NCI-H69 (cell line): ENCODE measurements around the gene OR4D1.

Experiments
- DNase-seq: peaks from one replicate; lab custom pipeline; 2025; lab: John Stamatoyannopoulos, UW

OR4D1 gene

DNA sequence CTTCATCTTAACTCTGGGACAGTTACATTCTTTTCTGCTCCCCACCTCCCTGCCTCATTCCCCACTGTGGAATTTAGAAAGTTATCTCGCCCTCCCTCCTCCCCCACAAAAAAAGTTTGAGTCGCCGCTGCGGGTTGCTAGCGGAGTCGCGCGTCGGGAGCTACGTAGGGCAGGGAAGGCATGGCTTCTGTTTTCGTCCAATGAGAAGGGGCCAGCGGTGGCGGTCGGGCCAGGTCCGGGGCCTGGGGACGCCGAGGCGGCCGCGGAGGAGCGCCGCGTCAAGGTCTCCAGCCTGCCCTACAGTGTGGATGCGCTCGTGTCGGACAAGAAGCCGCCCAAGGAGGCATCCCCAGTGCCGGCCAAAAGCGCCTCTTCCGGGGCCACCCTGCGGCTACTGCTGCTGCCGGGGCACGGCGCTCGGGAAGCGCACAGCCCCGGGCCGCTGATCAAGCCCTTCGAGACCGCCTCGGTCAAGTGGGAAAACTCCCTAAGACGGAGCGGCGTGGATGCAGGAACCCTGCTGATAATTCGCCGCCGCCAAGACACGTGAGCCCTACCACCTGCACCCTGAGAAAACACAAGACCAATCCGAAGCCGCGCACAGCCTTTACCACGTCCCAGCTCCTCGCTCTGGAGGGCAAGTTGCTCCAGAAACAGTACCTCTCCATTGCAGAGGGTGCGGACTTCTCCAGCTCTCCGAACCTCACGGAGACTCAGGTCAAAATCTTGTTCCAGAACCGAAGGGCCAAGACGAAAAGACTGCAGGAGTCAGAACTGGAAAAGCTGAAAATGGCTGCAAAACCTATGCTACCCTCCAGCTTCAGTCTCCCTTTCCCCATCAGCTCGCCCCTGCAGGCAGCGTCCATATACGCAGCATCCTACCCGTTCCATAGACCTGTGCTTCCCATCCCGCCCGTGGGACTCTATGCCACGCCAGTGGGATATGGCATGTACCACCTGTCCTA lies 8.9 kb downstream of the OR4D1 start:
- peak; percentile 26 for DNase-seq

DNA sequence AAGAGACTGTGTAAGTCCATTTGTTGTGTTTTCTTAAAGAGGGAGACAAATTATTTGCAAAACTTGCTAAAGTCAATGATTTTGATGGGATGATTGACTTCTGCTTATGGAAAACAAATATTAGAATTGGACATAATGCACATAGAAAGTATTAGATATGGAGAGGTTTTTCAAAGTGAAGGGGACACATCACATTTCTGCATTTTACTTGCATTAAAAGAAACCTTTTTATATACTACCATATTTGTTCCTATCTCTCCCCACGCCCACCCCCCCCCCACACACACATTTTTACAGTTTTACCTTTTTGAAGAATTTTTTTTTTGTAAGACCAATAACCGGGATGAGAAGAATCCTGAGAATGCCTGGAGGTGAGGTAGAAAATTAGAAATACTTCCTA lies 10.0 kb downstream of the OR4D1 start:
- no peak for DNase-seq

DNA sequence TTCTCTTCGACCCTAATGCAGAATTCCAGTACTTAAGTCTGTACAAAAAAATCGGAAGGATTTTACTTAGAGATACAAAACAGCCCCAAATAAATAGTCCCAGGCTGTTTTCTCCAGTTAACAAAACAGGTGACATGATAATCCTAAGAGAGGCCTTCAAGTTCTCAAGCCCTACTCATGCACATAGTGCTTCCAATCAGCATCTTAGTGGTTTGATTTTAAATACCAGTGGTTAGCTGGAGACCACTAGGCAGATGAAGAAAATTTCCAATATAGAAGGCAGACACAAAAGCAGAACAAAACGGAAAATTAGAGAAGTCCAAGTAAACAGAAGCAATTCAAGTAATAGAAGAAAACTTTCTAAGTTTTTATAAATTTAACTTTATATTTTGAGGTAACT lies 13.4 kb downstream of the OR4D1 start:
- no peak for DNase-seq

DNA sequence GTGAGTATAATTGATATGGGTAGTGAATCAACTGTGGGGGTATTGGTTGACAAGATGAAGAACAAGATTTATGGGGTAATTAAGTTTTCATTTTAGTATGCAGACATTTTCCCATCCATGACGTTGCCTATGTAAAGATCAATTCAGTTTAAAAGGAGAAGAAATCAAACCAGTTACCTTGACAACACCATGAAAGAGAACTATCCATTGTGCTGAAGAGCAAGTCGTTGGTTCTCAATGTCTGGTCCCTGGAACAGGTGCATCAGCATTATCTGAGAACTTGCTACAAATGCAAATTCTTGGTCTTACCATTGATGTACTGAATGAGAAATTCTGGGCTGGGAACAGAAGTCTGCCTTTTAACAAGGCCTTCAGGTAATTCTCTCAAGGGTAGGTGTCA lies 17.8 kb downstream of the OR4D1 start:
- DNase-seq: no peak

DNA sequence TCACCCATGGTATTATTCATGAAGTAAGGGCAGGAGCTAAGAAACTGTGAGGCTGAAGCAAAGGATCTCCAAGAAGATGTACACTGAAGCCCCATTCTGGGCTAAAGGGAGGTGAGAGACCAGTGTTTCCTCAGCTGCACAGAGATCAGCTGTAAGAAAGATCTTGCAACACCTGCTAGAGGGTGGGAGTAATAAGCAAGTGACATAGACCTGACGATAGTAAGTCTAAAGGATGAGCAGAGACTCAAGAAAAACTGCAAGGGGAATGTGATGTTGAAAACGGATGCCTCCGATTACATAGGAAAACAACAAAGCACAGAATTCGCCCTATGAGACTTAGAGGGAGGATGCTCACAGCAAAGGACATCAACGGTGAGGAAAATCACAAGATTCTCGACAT lies 18.5 kb downstream of the OR4D1 start, which contains the start of gene OR4D2:
Gene OR4D2, plus strand, starts transcription at position 301 of the 400 bp plus-strand sequence. CDS start 2,674 bp downstream, outside the sequence.
- DNase-seq: no peak

DNA sequence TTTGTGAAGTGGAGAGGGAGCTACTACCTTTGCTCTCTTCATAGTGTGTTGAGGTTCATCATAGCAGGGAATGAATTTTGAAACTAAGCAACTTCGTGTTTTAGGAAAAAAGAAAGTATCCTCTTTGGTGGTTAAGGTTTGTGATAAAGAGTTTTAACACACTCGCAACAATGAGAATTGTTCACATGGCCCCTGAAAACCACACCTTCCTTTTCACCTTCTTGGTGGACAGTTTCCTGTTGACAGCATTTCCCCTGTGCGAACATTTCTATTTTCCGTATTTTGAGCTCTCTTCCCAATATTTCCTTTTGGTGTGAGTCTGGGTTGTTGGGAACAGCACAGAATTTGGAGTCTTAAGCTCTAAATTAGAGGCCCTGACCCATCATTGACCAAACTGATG lies 22.4 kb downstream of the OR4D1 start:
- no peak for DNase-seq

DNA sequence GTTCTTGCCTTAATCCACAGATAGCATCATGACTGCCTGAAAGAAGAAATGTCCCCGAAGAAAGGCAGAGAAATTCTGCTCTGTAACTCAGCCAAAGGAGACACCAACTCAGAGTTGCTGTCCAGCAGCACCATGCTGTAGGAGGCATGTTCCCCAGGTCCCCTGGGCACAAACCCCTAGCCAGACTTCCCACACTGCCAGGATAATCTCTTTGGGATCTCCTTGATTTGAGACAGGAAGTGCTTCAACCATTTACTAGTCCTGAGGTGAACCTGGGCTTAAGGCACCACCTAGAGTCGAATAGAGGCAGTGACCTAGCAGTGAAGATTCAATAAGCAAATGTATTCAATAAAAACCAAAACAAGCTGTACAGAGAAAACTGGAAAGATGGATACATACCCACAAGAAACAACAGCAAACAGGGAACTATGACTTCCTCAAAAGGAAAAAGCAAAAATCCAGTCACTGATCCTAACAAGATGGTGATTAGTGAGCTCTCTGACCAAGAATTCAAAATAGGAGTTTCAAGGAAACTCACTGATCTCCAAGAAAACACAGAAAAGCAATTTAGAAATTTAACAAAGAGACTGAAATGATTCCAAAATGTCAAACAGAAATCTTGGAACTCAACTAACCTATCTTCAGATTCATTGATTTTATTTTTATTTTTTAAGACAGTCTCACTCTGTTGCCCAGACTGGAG lies 24.3 kb downstream of the OR4D1 start:
- DNase-seq: peak; percentile 78

DNA sequence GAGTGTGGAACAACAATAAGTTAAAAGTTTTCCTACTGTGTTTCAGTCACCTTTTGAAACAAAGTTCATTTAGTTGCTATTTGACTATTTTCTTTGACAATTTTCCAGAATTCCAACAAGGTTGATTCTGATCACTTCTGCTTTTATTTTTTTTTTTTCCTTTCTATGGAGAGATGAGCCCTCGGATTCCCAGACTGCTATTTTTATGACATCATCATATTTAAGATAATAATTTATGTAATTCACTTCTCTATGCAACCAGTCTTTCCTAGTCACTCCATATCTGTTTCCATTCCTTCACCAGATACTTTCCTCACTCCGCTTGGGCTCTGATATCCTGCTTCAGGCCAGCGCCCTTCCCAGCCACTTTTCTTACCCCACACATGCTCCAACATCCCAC lies 26.7 kb downstream of the OR4D1 start:
- no peak for DNase-seq

DNA sequence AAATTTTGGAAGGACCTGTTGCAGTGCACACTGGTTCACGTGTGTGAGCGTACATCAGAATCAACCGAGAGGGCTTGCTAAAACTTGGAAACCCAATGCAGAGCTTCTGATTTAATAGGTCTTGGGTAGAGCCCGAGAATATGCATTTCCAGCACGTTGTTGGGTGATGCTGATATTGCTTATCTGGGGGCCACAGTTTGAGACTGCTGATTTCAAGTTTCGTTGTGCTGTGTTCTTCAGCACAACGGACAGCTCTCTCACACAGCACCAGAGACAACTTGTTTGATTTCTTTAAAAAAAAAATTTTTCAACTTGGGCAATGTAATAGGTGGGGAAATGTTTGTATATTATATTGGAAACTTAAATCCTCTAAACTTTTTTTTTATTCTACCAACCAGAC lies 28.0 kb downstream of the OR4D1 start:
- no peak for DNase-seq

DNA sequence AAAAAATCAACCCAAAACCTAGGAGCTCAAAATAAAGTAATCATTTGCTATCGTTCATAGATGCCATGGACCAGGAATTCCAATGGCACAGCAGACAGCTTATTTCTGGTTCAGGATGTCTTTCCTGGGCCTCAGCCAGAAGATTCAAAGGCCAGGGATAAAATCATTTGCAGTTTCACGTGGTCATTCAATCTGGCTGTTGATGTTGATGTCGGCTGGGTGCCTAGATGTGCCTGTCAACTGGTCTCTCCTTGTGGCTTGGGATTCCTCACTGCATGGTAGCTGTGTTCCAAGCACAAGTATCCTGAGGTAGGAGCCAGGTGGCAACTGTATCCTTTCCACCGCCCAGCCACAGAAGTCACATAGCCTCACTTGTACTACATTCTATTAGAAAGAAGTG lies 33.6 kb downstream of the OR4D1 start:
- no peak for DNase-seq

DNA sequence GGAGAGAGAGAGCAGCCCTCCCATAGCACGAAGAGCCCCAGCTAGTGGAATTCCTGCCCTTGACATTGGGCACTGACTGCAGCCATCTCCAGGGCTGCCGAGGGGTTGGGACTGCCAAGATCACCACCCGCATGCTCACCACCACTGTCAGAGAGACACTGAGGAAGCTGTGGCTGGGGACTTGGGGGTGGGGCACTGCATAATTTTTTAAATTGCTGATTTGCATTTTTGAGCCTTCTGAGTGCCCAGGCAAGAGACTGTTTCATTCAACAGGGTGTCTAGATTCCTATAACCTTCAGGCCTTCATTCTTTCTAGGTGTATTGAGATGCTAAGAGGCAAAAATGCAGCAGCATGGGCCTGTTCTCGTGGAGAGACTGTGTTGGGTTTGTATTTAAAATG lies 35.3 kb downstream of the OR4D1 start:
- no peak for DNase-seq

DNA sequence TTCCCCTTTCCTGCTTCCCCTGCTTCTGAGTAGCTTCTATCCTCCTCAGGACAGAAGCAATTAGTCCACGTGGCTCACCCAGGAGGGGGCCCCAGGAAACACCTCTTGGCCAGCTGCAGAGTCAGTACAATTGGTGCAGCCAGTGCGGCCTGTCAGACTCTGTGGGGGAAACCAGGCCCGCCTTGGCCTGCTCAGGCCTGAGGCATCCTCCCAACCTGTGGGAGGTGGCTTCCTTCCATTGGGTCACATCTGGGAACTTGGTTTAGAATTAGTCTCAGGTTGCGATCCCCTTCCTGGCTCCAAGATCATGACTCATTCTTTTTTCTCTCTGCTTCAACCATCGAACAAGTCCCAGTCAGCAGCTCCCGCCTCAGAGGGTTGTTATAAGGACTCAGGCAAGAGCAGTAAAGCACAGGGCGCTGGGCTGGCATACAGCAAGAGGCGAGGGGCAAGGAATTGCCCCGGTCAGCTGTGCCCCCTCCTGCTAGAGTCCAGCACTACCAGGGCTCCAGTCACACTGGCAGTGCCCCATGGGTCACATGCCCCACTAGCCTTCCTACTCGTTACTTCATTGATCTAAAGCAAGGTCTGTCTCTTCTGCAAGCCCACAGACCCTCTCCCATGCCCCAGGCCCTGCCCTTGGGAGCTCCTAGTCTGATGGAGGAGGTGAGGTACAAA lies 36.3 kb downstream of the OR4D1 start:
- peak; percentile 66 for DNase-seq

DNA sequence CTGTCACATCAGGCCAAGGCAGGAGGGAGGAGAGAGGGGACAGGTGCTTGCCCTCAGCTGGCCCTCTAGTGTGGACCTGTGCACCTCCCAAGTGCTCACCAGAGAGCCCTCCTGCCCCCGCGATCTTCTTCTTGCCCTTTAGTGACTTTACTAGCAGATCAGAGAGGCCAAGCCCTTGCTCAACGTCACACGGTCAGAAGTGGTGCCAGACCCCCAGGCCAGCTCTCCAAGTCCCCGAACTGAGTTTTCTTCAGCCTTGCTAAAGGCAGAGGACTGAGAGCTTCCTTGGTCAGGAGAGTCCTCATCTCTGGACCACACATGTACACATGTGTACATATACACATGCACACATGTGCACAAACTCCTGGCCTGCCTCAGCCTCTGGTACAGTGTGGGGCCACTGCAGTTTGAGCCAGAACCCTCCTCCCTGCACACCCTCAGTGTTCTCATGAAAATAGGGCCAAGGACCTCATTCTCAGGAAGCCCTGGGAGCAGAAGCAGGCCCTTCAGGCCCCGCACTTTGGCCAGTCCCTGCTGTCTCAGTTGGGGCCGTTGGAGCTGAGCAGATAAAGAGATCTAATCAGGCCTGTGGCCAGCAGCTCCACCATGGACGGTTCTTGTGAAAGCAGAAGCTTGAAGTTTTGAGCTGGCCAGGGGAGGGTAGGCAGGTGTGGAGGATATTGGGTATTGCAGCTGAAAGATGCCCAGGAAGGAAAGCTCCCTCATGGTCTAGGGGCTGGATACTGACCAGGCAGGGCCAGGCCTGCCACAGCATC lies 37.0 kb downstream of the OR4D1 start:
- DNase-seq: no peak

DNA sequence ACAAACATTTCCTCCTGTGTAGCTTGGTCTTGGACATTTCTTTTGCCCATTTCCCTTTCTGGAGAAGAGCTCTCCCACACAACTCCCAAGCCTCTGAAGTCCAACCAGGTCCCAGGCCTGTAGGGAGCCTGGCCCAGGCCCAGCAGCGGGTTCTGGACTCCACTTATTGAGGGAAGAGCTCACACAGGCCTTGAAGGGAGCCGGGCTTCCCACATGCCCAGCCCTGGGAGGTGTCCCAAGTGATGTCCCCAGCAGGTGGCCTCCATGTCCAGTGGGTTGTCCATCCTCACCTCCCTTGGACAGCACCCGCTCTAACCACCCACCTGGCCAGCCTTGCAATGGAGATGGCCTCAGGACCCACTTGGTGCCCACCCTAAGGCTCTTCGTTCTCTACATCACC lies 38.4 kb downstream of the OR4D1 start:
- no peak for DNase-seq

DNA sequence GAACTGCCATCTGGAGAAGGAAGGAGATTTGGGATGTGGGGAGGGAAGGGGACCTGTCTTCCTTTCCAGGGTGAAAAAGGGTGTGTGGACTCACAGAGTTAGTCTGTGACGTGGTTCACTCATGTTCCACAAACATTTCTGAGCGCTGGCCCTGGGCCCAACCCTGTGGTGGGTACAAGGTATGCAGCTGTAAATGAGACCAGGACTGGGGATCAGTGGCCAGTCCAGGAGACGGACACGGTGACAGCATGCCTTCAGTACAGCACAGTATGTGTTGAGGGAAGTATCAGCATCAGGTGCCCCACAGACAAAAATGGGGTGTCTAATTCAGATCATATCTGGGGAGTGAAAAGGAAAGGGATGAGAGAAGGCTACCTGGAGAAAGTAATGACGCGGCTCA lies 38.9 kb downstream of the OR4D1 start:
- DNase-seq: no peak

DNA sequence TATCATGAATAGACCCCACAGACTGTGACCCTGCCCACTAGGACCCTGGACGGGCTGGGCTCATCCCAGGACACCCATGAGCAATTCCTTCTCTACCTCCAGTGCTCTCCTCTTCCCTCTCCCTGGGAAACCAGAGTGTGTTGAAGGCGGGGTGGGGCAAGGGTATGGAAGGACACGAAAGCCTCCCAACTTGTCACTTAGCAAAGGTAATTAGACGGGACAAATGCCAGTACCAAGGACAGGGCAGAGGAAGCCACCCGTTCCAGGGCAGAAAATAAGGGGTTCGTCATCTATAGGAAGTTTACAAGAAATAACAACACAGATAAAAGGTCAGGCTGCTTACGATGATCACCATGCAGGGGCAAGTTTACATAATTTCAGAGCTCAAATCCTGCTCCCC lies 39.5 kb downstream of the OR4D1 start:
- DNase-seq: no peak

DNA sequence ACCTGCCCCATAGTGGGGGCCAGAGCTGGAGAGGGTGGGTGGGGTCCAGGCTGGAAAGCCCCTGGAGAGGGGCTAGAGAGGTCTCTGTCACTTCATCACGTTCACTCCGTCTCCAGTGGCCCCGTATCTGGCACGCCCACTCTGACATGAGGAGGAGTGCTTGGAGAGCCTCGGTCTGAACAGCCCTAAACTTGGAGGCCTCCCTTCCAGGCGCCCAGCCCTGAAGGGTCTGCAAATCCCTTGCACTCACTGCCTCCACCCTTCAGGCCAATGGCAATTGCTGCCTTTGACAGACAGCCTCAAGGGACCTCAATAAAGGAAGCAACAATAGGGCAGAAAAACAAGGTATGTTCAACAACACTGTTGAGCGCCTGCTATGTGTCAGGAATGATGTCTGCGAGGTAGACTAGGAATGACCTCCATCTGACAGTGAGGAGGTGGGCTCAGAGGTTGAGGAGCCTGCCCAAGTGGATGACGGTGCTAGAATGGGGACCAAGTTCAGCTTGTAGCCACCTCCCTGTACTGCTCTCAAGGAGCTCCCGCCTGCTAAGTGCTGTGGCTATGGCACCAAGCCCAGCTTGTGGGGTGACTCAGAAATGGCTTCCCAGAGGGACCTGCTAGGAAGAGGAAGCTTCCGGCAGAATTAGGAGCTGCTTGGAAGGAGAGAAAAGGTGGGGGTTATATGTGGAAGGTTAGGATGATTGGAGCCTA lies 41.4 kb downstream of the OR4D1 start:
- DNase-seq: peak; percentile 43

DNA sequence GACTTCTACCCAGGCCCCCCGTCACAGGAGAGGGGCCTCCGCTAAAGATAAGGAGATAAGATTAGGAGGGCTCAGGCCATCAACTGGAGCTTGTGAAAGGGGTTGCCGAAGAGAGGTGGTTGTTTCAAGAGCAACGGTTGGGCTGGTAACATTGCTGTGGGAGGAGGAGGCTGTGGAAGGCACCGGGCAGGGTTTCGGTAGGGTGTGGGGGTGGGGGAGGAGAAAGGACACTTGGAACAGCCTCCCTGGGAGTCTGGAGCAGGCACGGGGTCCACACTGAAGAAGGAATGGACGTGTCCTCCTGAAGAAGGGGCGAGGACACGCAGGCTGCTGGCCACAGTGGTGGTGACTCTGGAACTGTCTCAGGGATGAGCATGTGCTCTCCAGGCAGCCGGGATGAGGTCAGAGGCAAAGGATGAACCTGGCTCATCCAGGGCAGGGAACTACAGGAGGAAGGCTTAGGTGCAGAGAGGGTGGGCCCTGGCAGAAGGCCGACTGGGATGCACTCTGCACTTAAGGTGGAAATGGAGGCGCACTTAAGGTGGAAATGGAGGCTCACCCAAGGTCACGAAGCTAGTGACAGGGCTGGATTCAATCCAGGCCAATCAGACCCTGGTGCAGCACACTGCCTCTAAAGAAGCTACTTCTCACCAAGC lies 43.2 kb downstream of the OR4D1 start:
- DNase-seq: peak; percentile 14

DNA sequence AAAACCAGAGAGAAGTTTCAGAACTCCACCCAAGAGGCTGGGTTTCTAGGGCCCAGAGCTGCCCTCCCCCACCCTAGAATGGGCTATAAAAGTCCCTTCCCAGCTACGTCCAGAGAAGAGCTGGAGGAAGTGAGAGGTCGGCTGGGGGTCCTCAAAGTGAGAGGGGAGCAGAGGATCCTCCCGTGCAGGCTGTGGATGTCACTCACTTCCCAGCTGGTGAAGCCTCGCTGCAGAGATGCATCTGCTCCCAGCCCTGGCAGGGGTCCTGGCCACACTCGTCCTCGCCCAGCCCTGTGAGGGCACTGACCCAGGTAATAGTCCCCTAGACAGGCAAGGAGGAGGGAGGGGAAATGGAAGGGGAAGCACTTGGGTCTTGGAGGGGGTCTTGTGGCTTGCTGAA lies 44.4 kb downstream of the OR4D1 start, which contains the start of gene EPX:
Gene EPX, plus strand, starts transcription at position 115 of the 400 bp plus-strand sequence. Its CDS starts 121 bp downstream, at position 236.
- DNase-seq: no peak

DNA sequence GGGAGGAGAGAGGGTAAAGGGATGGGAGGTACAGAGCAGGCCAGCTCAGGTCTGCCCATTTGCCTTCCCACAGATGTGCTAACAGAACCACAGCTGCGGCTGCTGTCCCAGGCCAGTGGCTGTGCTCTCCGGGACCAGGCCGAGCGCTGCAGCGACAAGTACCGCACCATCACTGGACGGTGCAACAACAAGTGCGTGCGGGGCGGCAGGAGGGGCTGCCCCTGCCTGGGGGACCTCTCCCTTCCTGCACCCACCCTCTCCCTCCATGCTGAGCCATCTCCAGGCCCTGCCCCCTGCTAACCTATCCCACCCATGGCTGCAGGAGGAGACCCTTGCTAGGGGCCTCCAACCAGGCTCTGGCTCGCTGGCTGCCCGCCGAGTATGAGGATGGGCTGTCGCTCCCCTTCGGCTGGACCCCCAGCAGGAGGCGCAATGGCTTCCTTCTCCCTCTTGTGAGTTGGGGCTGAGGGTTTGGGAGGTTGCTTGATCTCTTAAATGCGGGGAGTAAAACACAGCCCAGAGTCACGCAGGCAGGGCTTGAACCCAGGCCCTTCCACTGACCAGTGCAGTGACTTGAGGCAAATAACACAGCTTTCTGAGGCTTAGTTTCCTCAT lies 45.6 kb downstream of the OR4D1 start:
- DNase-seq: no peak
